Liver (tissue), 9 donors: ENCODE data around the gene ELOA. TPM values are rescaled to one million over a fixed set of nuclear protein-coding genes. Genes with fewer than 3 reads are reported as not detected.

ENCODE experiments used
- DNase-seq: peaks from one replicate; pipeline ENCODE4 v3.0.0-alpha.2; 2017; ENCODE audit warnings: low spot score
- H3K27ac ChIP-seq, 2 donors: one replicate each; pipeline ENCODE4 v1.7.0; 2013; ENCODE audit warnings: inconsistent platforms in 2 of 2, low read length in 2 of 2, control low read depth in 1 of 2, low read depth in 1 of 2, mild to moderate bottlenecking in 1 of 2
- H3K27me3 ChIP-seq, 4 donors: one replicate each; pipeline versions ENCODE4 v1.6.1 to v1.7.0; 2013; ENCODE audit warnings: low read length in 3 of 4, inconsistent platforms in 1 of 4, mild to moderate bottlenecking in 1 of 4, moderate library complexity in 1 of 4; ENCODE audit not compliant: control insufficient read depth in 4 of 4, insufficient read depth in 4 of 4
- H3K36me3 ChIP-seq, 4 donors: one replicate each; pipeline versions ENCODE4 v1.6.1 to v1.7.0; 2013; ENCODE audit warnings: low read length in 3 of 4, mild to moderate bottlenecking in 3 of 4, low read depth in 1 of 4, moderate library complexity in 1 of 4; ENCODE audit not compliant: control insufficient read depth in 4 of 4, insufficient read depth in 3 of 4
- H3K4me1 ChIP-seq, 4 donors: one replicate each; pipeline versions ENCODE4 v1.6.1 to v1.7.0; 2013; ENCODE audit warnings: low read length in 3 of 4, mild to moderate bottlenecking in 3 of 4, moderate library complexity in 1 of 4; ENCODE audit not compliant: control insufficient read depth in 4 of 4, insufficient read depth in 4 of 4
- H3K4me3 ChIP-seq, 3 donors: one replicate each; pipeline versions ENCODE4 v1.6.1 to v1.7.0; 2013; ENCODE audit warnings: low read length in 3 of 3, control low read depth in 1 of 3, low read depth in 1 of 3, mild to moderate bottlenecking in 1 of 3
- H3K9ac ChIP-seq, 2 donors: one replicate each; pipeline ENCODE4 v1.7.0; 2013; ENCODE audit warnings: low read length in 2 of 2, mild to moderate bottlenecking in 2 of 2, moderate library complexity in 2 of 2, control low read depth in 1 of 2, low read depth in 1 of 2
- H3K9me3 ChIP-seq, 4 donors: one replicate each; pipeline versions ENCODE4 v1.6.1 to v1.7.0; 2013; ENCODE audit warnings: low read length in 3 of 4; ENCODE audit not compliant: control insufficient read depth in 4 of 4
- EGR1 ChIP-seq, 2 donors: IDR thresholded peaks; 2 replicates each; pipeline ENCODE4 v1.6.1; 2016 to 2018; ENCODE audit warnings: antibody characterized with exemption in 2 of 2, low read depth in 2 of 2
- FOXA1 ChIP-seq: IDR thresholded peaks from 2 replicates; pipeline ENCODE4 v1.6.1; 2016; ENCODE audit warnings: antibody characterized with exemption
- GABPA ChIP-seq, 2 donors: IDR thresholded peaks in 1 of 2; conservative IDR thresholded peaks in 1 of 2; 2 replicates each; pipeline ENCODE4 v1.6.1; 2016; ENCODE audit warnings: antibody characterized with exemption in 2 of 2, mild to moderate bottlenecking in 1 of 2, moderate library complexity in 1 of 2
- HNF4A ChIP-seq, 2 donors: conservative IDR thresholded peaks; 2 replicates each; pipeline ENCODE4 v1.6.1; 2016; ENCODE audit warnings: antibody characterized with exemption in 2 of 2, mild to moderate bottlenecking in 2 of 2
- HNF4G ChIP-seq: IDR thresholded peaks from 2 replicates; pipeline ENCODE4 v1.6.1; 2016; ENCODE audit warnings: antibody characterized with exemption
- JUND ChIP-seq, 2 donors: IDR thresholded peaks; 2 replicates each; pipeline ENCODE4 v1.6.1; 2016; ENCODE audit warnings: antibody characterized with exemption in 2 of 2
- NR2F2 ChIP-seq: IDR thresholded peaks from 2 replicates; pipeline ENCODE4 v1.6.1; 2016; ENCODE audit warnings: antibody characterized with exemption
- RXRA ChIP-seq, 2 donors: IDR thresholded peaks; 2 replicates each; pipeline ENCODE4 v1.6.1; 2017 to 2018; ENCODE audit warnings: antibody characterized with exemption in 2 of 2, mild to moderate bottlenecking in 1 of 2
- TAF1 ChIP-seq: conservative IDR thresholded peaks from 2 replicates; pipeline ENCODE4 v1.6.1; 2016; ENCODE audit warnings: antibody characterized with exemption, mild to moderate bottlenecking
- YY1 ChIP-seq: IDR thresholded peaks from 2 replicates; pipeline ENCODE4 v1.6.1; 2016; ENCODE audit warnings: antibody characterized with exemption, mild to moderate bottlenecking
- ZBTB33 ChIP-seq: IDR thresholded peaks from 2 replicates; pipeline ENCODE4 v1.6.1; 2016; ENCODE audit warnings: antibody characterized with exemption
- WGBS: extraction: QIAGEN DNeasy Blood & Tissue Kit; methylation state at CpG from one replicate; pipeline ENCODE4 v1.1.7; 2013; 5-methylcytosine and 5-hydroxymethylcytosine counted together
- polyA plus RNA-seq, 2 donors: library from polyadenylated mRNA; stranded (reverse) in 1 of 2; unstranded in 1 of 2; fragments of 200-250 nt in 1 of 2; fragments of >200 nt in 1 of 2; fragmentation: Nextera tagmentation in 1 of 2; extraction: Ambion mirVana in 1 of 2; gene quantifications; one replicate each; pipeline versions ENCODE4 v1.2.1 to v1.2.3, GENCODE V29; 2013 to 2015
- total RNA-seq, 2 donors: library from RNA; depleted of rRNA; stranded (reverse); fragments of >200 nt; gene quantifications; one replicate each; pipeline ENCODE4 v1.2.3, GENCODE V29; 2014
- TF ChIP-seq, protein P1 (sequence below): IDR thresholded peaks from 2 replicates; pipeline ENCODE4 v1.6.1; 2016; ENCODE audit warnings: antibody characterized with exemption, mild to moderate bottlenecking
- donor health status: healthy.
- donor health status: healthy.
- donor health status: healthy.
- donor health status: healthy.
- donor health status: healthy.

ELOA gene, protein sequence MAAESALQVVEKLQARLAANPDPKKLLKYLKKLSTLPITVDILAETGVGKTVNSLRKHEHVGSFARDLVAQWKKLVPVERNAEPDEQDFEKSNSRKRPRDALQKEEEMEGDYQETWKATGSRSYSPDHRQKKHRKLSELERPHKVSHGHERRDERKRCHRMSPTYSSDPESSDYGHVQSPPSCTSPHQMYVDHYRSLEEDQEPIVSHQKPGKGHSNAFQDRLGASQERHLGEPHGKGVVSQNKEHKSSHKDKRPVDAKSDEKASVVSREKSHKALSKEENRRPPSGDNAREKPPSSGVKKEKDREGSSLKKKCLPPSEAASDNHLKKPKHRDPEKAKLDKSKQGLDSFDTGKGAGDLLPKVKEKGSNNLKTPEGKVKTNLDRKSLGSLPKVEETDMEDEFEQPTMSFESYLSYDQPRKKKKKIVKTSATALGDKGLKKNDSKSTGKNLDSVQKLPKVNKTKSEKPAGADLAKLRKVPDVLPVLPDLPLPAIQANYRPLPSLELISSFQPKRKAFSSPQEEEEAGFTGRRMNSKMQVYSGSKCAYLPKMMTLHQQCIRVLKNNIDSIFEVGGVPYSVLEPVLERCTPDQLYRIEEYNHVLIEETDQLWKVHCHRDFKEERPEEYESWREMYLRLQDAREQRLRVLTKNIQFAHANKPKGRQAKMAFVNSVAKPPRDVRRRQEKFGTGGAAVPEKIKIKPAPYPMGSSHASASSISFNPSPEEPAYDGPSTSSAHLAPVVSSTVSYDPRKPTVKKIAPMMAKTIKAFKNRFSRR
- 10 to 100 TPM; 11.1 to 34.9 TPM for total RNA-seq
- polyA plus RNA-seq = 10 to 100 TPM; 20.9 to 27.8 TPM

DNA sequence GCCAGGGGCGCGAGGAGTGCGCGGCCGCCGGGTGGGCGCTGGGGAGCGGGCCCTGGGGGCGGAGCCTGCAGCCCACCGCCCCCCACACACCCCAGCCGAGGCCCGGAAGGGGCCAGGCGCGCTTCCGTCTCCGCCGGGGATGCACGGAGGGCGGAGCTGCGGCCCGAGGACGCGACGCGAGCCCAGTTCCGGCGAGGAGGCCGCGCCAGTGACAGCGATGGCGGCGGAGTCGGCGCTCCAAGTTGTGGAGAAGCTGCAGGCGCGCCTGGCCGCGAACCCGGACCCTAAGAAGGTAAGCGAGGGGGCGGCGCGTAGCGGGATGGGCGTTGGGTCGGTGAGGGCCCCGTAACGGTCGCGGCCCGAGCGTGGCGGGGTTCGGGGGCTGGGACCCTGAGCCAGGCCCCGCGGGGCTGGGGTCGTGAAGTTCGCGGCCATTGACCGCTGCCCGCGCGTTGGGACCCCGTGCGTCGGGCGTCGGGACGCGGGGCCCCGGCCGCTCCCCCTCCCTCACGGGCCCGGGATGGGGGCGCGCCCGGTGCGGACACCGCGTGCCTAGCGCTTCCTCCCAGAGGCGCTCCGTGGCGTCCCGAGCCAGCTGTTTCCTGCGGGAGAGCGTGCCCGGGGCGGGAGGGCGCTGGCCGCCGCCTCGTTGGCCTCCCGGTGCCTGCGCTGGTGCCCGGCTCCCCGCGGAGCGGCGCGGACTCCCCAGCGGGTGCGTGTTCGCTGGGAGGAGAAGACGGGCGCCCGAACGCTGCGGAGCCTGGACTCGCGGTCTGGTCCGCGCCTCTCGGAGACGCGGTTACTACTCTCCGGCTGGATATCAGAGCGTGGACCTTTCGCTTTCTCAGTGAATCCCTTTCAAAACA is at the start of gene ELOA:
Gene ELOA (plus strand): TSS at position 185 of the 866 bp plus-strand sequence. CDS start 33 bp downstream, at position 218.
- peaks cover 3 to 50% (median 31%) of the 10 kb centered on the region in 4 donors for H3K4me1 ChIP-seq
- peaks cover 0 to 6% (median 3%) of the 10 kb centered on the region in 4 donors for H3K36me3 ChIP-seq
- peak in 1 of 2 donors; percentile 88 for TF ChIP-seq GABPA (IDR thresholded peaks at IDR 0.05 in 1 of 2, conservative IDR thresholded peaks at IDR 0.05 in 1 of 2)
- TF ChIP-seq, protein P1, sequence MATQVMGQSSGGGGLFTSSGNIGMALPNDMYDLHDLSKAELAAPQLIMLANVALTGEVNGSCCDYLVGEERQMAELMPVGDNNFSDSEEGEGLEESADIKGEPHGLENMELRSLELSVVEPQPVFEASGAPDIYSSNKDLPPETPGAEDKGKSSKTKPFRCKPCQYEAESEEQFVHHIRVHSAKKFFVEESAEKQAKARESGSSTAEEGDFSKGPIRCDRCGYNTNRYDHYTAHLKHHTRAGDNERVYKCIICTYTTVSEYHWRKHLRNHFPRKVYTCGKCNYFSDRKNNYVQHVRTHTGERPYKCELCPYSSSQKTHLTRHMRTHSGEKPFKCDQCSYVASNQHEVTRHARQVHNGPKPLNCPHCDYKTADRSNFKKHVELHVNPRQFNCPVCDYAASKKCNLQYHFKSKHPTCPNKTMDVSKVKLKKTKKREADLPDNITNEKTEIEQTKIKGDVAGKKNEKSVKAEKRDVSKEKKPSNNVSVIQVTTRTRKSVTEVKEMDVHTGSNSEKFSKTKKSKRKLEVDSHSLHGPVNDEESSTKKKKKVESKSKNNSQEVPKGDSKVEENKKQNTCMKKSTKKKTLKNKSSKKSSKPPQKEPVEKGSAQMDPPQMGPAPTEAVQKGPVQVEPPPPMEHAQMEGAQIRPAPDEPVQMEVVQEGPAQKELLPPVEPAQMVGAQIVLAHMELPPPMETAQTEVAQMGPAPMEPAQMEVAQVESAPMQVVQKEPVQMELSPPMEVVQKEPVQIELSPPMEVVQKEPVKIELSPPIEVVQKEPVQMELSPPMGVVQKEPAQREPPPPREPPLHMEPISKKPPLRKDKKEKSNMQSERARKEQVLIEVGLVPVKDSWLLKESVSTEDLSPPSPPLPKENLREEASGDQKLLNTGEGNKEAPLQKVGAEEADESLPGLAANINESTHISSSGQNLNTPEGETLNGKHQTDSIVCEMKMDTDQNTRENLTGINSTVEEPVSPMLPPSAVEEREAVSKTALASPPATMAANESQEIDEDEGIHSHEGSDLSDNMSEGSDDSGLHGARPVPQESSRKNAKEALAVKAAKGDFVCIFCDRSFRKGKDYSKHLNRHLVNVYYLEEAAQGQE = no peak
- TF ChIP-seq TAF1 = no peak
- TF ChIP-seq RXRA (IDR thresholded peaks at IDR 0.05) = no peak
- no peak for TF ChIP-seq HNF4G
- TF ChIP-seq ZBTB33 = no peak
- peak; percentile 85 for TF ChIP-seq YY1
- no peak for TF ChIP-seq EGR1 (IDR thresholded peaks at IDR 0.05; ENCODE audit: low read depth in 2 of 2)
- no peak for TF ChIP-seq FOXA1
- TF ChIP-seq JUND (IDR thresholded peaks at IDR 0.05) = no peak
- under 1% methylated on average over 119 of the region's 119 CpGs for WGBS
- peak within 1 kb of the TSS; percentile 82 to 95 for H3K27ac ChIP-seq
- peak within 1 kb of the TSS; percentile 70 to 98 (median 89) for H3K4me3 ChIP-seq
- DNase-seq = peak; percentile 73
- no peaks in the 10 kb centered on the region for H3K9me3 ChIP-seq
- peak within 1 kb of the TSS; percentile 58 to 79 for H3K9ac ChIP-seq
- no peaks in the 10 kb centered on the region for H3K27me3 ChIP-seq

- DNase-seq = no peak
- H3K4me3 ChIP-seq = no peak overlapping the region
- H3K36me3 ChIP-seq = peaks cover 6 to 49% (median 43%) of the 10 kb centered on the region in 4 donors
- peak overlapping the region in 1 of 2 donors; percentile 42 for H3K9ac ChIP-seq
- TF ChIP-seq HNF4A (conservative IDR thresholded peaks at IDR 0.05) (no peak), JUND (IDR thresholded peaks at IDR 0.05) (no peak), NR2F2 (no peak), TAF1 (no peak), YY1 (no peak)
- no peak overlapping the region for H3K27ac ChIP-seq
- H3K4me1 ChIP-seq = peaks cover 2 to 31% (median 20%) of the 10 kb centered on the region in 4 donors
- H3K9me3 ChIP-seq = no peaks in the 10 kb centered on the region
- 75% methylated on average over 2 of the region's 2 CpGs for WGBS
- no peaks in the 10 kb centered on the region for H3K27me3 ChIP-seq
Measured at GRCh38 chr1:23693599-23693998, 49.7 kb upstream of the ELOA start.
